WERI-Rb-1 (cell line): ENCODE data around the gene SUMO4.

Source experiments
- DNase-seq: peaks from one replicate; pipeline ENCODE4 v3.0.0-alpha.2; 2020
- H3K27ac ChIP-seq: fragments of 250-450 bp; sonication (Bioruptor Pico); 2 replicates; pipeline ENCODE4 v1.5.1; 2020; ENCODE audit warnings: mild to moderate bottlenecking, moderate library complexity
- H3K27me3 ChIP-seq: fragments of 250-450 bp; sonication (Bioruptor Pico); 2 replicates; pipeline ENCODE4 v1.5.1; 2021; ENCODE audit warnings: mild to moderate bottlenecking, low read depth, moderate library complexity; ENCODE audit not compliant: insufficient read depth, severe bottlenecking
- H3K36me3 ChIP-seq: fragments of 250-450 bp; sonication (Bioruptor Pico); 2 replicates; pipeline ENCODE4 v1.5.1; 2020; ENCODE audit warnings: mild to moderate bottlenecking, moderate library complexity
- H3K4me3 ChIP-seq: 2 replicates; pipeline ENCODE4 v1.5.1; 2011; ENCODE audit warnings: low read depth, mild to moderate bottlenecking, control low read depth, low read length
- H3K9me3 ChIP-seq: fragments of 250-450 bp; sonication (Bioruptor Pico); 2 replicates; pipeline ENCODE4 v1.5.1; 2021; ENCODE audit warnings: mild to moderate bottlenecking, moderate library complexity; ENCODE audit not compliant: severe bottlenecking
- CTCF ChIP-seq: IDR thresholded peaks from 2 replicates; pipeline ENCODE4 v1.5.1; 2011; ENCODE audit warnings: low read depth, mild to moderate bottlenecking, control low read depth, inconsistent platforms, low read length

The SUMO4 gene

GRCh38 chr6:149383371-149383770 is 16.7 kb upstream of the SUMO4 start:
- Histone ChIP-seq H3K27ac (no peak overlapping the region), H3K27me3 (no peaks in the 10 kb centered on the region), H3K36me3 (peaks cover 40% of the 10 kb centered on the region), H3K9me3 (no peaks in the 10 kb centered on the region), H3K4me3 (no peak overlapping the region)
- TF ChIP-seq CTCF, result no peak
- no peak for DNase-seq

GRCh38 chr6:149384464-149384863 is 15.6 kb upstream of the SUMO4 start:
- peaks cover 30% of the 10 kb centered on the region for H3K36me3 ChIP-seq
- TF ChIP-seq CTCF, result no peak
- no peak for DNase-seq
- no peak overlapping the region for H3K27ac ChIP-seq
- H3K27me3 ChIP-seq, result no peaks in the 10 kb centered on the region
- no peak overlapping the region for H3K4me3 ChIP-seq
- no peaks in the 10 kb centered on the region for H3K9me3 ChIP-seq

- TF ChIP-seq CTCF, result no peak
- no peak overlapping the region for H3K4me3 ChIP-seq
- no peak overlapping the region for H3K27ac ChIP-seq
- H3K36me3 ChIP-seq, result peaks cover 18% of the 10 kb centered on the region
- H3K27me3 ChIP-seq, result no peaks in the 10 kb centered on the region
- no peak for DNase-seq
- no peaks in the 10 kb centered on the region for H3K9me3 ChIP-seq
Observed at GRCh38 chr6:149385998-149386646, 13.9 kb upstream of the SUMO4 start.

- no peak for TF ChIP-seq CTCF
- Histone ChIP-seq H3K27me3 (no peaks in the 10 kb centered on the region), H3K36me3 (peaks cover 11% of the 10 kb centered on the region), H3K9me3 (no peaks in the 10 kb centered on the region), H3K27ac (no peak overlapping the region), H3K4me3 (no peak overlapping the region)
- no peak for DNase-seq
Observed at GRCh38 chr6:149387779-149388512, 12.1 kb upstream of the SUMO4 start.

GRCh38 chr6:149389509-149390297 is 10.4 kb upstream of the SUMO4 start:
- H3K27me3 ChIP-seq, result no peaks in the 10 kb centered on the region
- no peaks in the 10 kb centered on the region for H3K9me3 ChIP-seq
- DNase-seq, result no peak
- H3K36me3 ChIP-seq, result peaks cover 4% of the 10 kb centered on the region
- no peak overlapping the region for H3K27ac ChIP-seq
- H3K4me3 ChIP-seq, result no peak overlapping the region
- no peak for TF ChIP-seq CTCF
